ENCODE results near the gene DBN1.

Gene DBN1

DNA sequence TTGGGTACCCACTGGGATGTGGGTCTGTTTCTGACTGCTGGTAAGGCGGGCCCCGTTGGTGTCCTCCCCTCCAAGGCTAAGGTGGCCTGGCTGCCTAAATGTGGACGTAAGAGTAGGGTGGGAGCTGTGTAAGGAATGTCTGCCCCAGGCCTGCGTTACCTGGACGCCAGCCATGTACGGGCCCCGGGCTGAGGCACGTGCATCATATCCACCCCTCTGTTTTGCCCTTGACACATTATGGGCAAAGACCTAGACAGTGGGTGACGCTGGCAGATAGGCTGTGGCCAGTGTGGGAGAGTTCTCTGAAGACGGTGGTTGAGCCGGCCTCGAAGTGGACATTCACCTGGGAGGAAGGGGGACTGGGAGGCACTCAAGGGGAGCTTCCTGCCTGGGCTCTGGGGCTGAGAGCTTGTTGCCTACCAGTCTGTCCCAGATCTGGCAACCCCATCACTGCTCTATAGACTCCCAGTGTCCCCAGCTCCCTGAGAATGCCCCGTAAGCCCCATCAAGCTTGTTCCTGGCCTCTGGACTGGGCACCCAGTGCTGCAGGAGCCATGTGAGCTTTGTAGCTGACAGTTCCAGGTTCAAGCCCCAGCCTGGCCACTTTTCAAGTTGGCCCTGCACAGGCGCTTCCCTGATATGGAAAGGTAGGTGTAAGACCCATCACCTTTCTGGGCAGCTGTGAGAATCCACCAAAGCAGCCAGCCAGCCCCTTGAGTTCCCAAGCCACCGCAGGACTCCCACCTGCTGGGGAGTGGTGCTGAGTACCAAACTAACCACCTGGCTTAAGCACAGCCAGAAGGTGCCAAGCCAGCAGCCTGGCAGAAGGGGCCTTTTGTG, 30.1 kb downstream of the DBN1 start:
- no peak for DNase-seq (ENCODE audit: low spot score)

- DNase-seq (ENCODE audit: low spot score), result no peak
Observed at GRCh38 chr5:177442066-177442826, 31.2 kb downstream of the DBN1 start.

DNA sequence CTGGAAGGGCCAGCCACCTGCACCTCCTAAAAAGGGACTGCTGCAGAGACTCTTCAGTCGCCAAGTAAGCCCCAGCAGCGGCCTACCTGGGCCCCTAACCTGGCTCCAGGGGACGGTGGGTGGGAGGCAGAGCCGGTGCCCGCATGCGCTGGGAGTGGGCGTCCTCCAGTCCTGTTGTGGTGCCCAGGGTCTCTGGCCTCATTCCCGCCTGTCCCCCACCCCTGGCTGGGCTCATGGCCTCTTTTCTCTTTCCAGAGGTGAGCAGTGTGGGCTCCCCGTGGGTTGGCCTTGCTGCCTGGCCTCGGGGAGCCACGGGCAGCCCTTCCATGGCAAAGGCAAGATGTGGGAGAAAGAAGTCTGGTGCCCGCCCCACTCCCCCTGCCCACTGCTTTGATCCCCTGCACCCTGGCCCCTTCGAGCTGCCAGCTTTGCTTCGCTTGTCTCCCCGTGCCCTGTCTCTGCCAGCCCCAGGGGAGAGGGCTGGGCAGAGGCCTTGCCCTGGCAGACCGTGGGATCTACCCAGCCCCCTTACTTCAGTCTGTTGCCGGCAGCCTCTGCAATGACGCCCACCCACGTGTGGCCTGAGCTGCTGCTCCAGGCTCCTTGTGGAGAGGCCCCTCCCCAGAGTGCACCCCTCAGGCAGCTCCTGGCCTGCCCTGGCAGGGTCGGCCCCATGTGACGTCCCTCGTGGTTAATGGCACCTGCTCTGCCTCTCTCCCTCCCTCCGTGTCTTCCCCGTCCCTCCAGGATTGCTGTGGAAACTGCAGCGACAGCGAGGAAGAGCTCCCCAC, 32.2 kb downstream of the DBN1 start:
- DNase-seq (ENCODE audit: low spot score), result no peak

GRCh38 chr5:177440211-177440989, 33.0 kb downstream of the DBN1 start:
- DNase-seq (ENCODE audit: low spot score), result no peak

GRCh38 chr5:177439518-177440053, 33.8 kb downstream of the DBN1 start:
- no peak for DNase-seq (ENCODE audit: low spot score)

GRCh38 chr5:177438468-177438867, 35.0 kb downstream of the DBN1 start:
- DNase-seq (ENCODE audit: low spot score), result no peak

DNA sequence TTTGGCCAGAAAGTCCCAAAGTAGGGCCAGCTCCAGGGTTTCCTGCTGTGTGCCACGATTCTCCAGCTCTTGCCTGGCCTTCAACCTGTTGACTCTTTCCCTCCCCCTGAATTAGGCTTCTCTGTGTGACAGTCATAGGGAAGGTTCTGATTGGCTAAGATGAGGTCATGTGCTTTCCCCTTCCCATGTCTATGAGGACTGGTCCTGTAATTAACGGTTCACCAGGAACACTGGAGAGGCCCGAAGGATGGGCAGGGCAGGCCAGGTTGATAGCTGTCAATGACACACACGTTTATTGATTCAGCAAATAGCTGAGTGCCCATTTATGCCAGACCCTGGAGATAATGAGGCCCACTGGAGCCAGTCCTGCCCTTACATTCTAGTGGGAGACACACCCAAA, 35.8 kb downstream of the DBN1 start:
- DNase-seq (ENCODE audit: low spot score), result no peak

- no peak for DNase-seq (ENCODE audit: low spot score)
Observed at GRCh38 chr5:177435847-177436536, 37.4 kb downstream of the DBN1 start.

GRCh38 chr5:177434942-177435738, 38.3 kb downstream of the DBN1 start:
- no peak for DNase-seq (ENCODE audit: low spot score)

DNA sequence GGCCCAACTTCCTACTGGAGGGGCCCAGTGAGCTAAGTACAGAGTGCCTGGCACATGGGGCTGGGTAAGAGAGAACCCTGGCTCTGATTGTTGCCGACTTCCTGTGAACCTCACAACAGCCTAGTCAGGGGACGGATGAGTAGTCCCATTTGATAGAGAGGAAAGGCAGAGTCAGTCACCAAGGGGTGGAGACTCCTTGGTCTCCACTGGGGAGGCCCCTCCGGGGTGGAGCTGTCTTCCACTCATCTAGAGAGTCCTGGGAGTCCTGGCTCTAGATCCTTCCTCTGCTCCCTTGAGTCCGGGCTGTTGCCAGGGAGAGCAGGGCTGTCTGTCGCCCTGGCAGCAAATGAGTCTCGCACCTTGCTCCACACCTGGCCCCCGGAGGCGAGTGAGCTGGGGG, 39.0 kb downstream of the DBN1 start:
- DNase-seq (ENCODE audit: low spot score), result no peak

GRCh38 chr5:177433658-177434217, 39.7 kb downstream of the DBN1 start:
- DNase-seq (ENCODE audit: low spot score), result no peak

DNA sequence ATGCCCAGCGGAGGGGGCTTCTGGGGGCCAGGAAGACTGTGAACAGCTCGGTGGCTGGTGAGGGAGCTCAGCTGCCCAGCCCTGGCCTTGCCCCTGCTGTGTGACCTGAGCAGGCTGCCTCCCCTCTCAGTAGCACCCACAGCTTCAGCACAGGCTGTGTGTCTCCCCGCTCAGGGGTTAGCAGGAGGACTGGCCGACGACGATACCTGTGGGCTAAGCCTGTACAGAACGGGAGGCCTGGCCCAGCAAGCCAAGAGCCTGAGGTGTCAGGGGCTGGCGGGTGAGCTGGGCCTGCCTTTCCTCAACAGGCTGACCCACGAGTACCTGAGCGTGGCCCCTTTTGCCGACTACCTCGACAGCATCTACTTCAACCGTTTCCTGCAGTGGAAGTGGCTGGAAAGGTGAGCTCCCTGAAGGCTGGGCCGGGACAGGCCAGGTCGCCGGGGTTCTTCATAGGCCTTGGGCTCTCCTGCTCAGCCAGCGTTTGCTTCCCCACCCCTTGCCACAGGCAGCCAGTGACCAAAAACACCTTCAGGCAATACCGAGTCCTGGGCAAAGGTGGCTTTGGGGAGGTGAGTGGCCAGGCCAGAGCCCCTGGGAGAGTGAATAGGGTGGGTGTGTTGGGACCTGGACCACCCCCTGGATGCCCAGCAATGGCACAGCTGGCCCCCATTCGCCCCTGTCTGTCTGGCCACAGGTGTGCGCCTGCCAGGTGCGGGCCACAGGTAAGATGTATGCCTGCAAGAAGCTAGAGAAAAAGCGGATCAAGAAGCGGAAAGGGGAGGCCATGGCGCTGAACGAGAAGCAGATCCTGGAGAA, 40.4 kb downstream of the DBN1 start:
- no peak for DNase-seq (ENCODE audit: low spot score)

- DNase-seq (ENCODE audit: low spot score), result no peak
Observed at GRCh38 chr5:177432143-177432838, 41.1 kb downstream of the DBN1 start.

DNA sequence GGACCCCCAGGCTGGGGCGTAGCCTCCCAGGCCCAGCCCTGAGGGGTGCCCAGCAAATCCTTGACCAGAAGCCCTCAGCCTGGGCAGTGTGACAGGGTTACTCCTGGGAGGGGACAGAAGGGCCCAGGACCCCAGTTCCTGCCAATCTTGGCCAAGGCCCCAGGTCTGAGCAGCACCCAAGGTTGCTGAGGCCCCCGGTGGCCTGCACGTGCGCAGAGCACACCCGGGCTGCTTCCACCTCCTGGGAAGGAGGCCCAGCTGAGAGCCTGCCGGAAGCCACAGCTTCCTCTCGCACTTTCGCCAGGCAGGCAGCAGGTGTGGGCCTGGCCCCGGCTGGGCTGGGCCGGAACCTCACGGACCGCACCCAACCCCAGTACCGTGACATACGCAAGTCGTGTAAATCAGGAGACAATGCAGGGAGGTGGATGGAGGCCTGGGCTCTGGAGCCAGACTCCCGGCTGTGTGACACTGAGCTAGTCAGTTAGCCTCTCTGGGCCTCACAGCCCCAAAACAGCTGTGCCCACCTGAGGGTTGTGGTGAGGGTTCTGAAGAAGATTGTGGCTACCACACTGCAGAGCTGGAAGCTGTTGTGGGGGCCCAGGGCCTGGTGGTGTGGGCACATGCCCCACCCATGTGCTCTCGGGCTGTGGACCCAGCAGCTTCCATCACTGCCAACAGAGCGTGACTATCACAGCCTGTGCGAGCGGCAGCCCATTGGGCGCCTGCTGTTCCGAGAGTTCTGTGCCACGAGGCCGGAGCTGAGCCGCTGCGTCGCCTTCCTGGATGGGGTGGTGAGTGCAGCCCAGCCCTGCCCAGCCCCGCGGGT, 41.9 kb downstream of the DBN1 start:
- DNase-seq (ENCODE audit: low spot score), result no peak

GRCh38 chr5:177430972-177431316, 42.5 kb downstream of the DBN1 start:
- no peak for DNase-seq (ENCODE audit: low spot score)

DNA sequence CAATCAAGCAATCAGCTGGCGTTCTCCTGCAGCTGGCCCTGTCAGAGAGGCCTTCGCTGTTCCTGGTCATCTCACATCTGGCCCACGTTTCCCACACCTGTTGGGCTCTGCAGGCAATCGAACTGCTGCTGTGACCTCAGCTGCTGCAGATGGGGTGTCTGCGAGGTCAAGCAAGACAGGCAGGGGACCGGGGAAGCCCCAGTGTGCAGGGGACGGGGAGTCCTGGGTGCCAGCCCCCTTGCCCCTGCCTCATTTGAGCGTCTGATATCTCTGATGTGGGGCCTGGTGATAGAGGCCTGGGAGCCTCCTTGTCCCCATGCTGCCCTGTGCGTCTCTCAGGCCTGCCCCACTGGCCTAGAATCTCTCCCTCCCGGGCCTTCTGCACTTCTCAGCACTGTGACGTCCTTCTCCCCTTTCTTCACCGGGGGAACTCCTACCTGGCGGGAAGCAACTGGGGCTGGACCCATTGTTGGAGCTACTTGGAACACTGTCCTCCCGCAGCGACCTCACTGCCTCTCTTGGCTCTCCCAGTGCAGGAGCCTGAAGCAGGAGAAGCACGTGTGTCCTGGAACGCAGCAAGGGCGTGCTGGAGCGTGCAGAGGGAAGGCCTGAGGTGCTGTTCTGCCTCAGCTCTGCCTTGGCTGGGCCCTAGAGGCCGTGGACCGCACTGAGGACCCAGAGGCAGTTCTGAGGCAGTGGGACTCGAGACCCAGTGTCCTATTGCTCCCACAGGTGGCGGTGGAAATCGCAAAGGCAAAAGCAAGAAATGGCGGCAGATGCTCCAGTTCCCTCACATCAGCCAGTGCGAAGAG, 43.1 kb downstream of the DBN1 start:
- DNase-seq (ENCODE audit: low spot score), result no peak

All from putamen (tissue), 1 donor.